AG04449 (cell line): ENCODE measurements around the gene CACNA1A.

Experiments
- CTCF ChIA-PET: fragments of 350-600 bp; formaldehyde crosslinking; extraction: SDS; loops from one replicate; lab custom pipeline; 2021; ENCODE audit warnings: antibody characterized with exemption; lab: Yijun Ruan, JAX
- POLR2A ChIA-PET: fragments of 400-600, 350-600 bp; formaldehyde crosslinking; extraction: SDS; loops from one replicate; lab custom pipeline; 2020; ENCODE audit warnings: antibody characterized with exemption, inconsistent platforms; lab: Yijun Ruan, JAX
- DNase-seq: peaks from one replicate; pipeline ENCODE4 v3.0.0-alpha.2; 2010; ENCODE audit warnings: low read depth, low spot score
- H3K4me3 ChIP-seq: 2 replicates; pipeline ENCODE4 v1.5.1; 2011; ENCODE audit warnings: low read depth, mild to moderate bottlenecking, control low read depth, low read length
- CTCF ChIP-seq: IDR thresholded peaks from one replicate; pipeline ENCODE4 v1.5.1; 2011; ENCODE audit warnings: mild to moderate bottlenecking, moderate library complexity, low read length, control low read depth, inconsistent platforms; ENCODE audit not compliant: insufficient read depth; ENCODE audit errors: missing control alignments

Gene CACNA1A

DNA sequence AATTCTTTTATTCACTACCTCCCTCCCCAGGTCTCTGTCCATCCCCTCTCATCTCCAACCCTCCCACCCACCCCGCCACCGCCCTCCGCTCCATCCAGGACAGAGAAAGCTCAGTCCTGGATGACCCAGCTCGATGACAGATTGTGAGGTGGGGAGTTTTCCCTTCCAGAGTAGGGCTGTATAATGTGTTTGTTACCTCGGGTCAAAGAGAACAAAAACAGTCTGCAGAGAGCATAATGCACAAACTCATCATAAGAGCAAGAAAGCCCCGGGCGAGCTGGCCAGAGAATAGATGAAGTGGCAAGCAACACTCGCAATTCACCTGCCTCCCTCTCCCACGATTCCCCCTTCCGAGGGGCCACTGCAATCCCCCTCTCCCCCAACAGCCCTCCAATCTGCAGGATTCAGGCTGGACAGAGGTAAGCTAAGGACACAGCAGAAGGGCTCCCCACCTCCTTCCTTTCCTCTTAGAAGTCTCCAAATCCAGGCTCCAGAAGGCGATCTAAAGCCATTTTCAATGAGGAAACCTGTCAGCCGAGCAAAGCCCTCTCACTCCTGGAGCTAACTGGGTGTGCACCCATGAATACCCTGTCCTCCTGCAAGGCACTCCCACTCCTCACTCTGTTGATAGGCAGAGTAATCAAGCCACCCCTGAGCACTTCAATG lies 2.6 kb downstream of the CACNA1A start:
- H3K4me3 ChIP-seq, result no peak overlapping the region
- DNase-seq, result no peak
- ChIA-PET CTCF (no interaction called here), POLR2A (no interaction called here)
- TF ChIP-seq CTCF, result no peak

- no peak for DNase-seq
- H3K4me3 ChIP-seq, result no peak overlapping the region
- no peak for TF ChIP-seq CTCF
- ChIA-PET CTCF (interaction anchor here (1.9 kb wide), 1 partner anchor 87 kb away, joined by 5 read pairs; no protein-coding TSS in a partner anchor), POLR2A (no interaction called here)
These were observed 4.0 kb downstream of the CACNA1A start for GRCh38 chr19:13502231-13502630.

GRCh38 chr19:13499692-13500091 lies 6.6 kb downstream of the CACNA1A start:
- POLR2A ChIA-PET, result no interaction called here
- no peak for DNase-seq
- no peak for TF ChIP-seq CTCF
- H3K4me3 ChIP-seq, result no peak overlapping the region
- CTCF ChIA-PET, result no interaction called here

DNA sequence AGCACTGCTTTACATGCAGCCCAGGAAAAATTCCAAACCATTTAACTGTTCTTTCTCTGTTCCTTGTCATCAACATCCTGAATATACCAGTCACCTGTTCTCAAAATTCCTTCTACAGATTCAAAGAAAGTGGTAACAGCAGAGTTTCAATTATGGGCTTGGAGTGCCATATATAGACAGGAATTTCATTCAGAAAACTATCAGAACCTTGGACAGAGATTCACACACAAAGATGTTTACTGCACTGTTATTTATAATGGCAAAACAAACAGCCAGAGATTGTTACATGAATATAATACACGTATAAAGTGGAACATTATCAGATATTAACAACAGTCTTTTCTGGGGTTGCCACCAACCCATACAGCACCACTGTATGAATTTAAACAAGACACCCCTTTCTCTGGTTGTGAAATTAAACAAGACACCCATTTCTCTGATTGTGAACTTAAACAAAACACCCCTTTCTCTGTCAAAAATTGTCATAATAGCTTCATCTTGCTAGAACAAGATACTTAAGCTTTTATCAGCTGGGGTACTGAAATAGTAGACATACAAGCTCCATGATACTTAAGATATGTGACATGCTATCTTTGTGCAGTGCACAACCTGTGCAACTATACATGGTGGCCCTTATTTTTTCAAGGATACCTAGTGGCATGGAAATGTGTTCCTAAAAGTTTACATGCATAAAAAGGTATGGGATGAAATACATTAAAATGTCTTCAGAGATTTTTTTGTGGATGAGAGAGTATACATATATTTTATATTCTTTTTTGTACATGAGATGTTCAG lies 12.6 kb downstream of the CACNA1A start:
- ChIA-PET CTCF (no interaction called here), POLR2A (no interaction called here)
- TF ChIP-seq CTCF, result no peak
- H3K4me3 ChIP-seq, result no peak overlapping the region
- no peak for DNase-seq

- DNase-seq, result peak; percentile 88
- H3K4me3 ChIP-seq, result no peak overlapping the region
- TF ChIP-seq CTCF, result no peak
- ChIA-PET CTCF (no interaction called here), POLR2A (no interaction called here)
These were observed 14.2 kb downstream of the CACNA1A start for GRCh38 chr19:13492128-13492527.

DNA sequence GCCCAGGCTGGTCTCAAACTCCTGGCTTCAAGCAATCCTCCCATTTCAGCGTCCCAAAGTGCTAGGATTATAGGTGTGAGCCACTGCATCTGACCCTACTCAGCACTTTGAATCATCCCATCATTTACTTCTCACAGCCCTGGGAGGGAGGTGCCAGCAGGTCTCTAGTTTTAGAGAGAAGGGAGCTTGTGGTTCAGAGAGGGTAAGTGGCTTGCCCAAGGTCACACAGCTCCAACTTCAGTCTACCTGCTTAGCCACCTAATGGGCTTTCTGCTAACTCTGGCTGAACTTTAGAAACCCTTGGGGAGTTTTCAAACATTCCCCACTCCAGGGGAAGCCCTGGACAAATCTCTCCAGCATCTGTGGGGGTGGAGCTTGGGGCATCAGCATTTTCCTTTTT lies 18.3 kb downstream of the CACNA1A start:
- no peak for TF ChIP-seq CTCF
- ChIA-PET POLR2A (no interaction called here), CTCF (interaction anchor here (1.1 to 3.7 kb wide), 3 partner anchors 18 to 210 kb away, joined by 3 to 10 read pairs (median 7); partner anchors contain the start of gene CACNA1A)
- H3K4me3 ChIP-seq, result no peak overlapping the region
- DNase-seq, result no peak
